K562 (cell line): ENCODE measurements around the gene TBCC. TPM values are rescaled to one million over a fixed set of nuclear protein-coding genes. Genes with fewer than 3 reads are reported as not detected.

Experiments used
- ATAC-seq: fragments of 200-7000 bp; cut with Tn5 transposase; 3 replicates; pipeline ENCODE4 v1.9.1; 2020; ENCODE audit warnings: moderate library complexity
- BruUV-seq: library from RNA; stranded (reverse); fragments of 400-500 nt; replicated peaks from 2 replicates; lab custom pipeline; 2021; lab: Mats Ljungman, UMichigan
- CTCF ChIA-PET: fragments of 300-600 bp; formaldehyde crosslinking; extraction: SDS; loops from one replicate; lab custom pipeline; 2021; ENCODE audit warnings: low intra/inter-chr PET ratio; lab: Yijun Ruan, JAX
- POLR2A ChIA-PET: fragments of 300-600, 350-650 bp; sonication (Branson Sonifier 250); formaldehyde crosslinking; extraction: SDS; loops from one replicate; lab custom pipeline; 2021; ENCODE audit warnings: antibody characterized with exemption, inconsistent platforms; lab: Yijun Ruan, JAX
- DNase-seq, 4 experiments: peaks; one replicate each; pipeline versions ENCODE4 v3.0.0 to v3.0.0-alpha.2; 2011 to 2018; ENCODE audit warnings: low spot score in 3 of 4, mixed read lengths in 3 of 4; ENCODE audit errors: extremely low read depth in 1 of 4
- FAIRE-seq: peaks from 2 replicates; lab custom pipeline; 2011; peaks lifted over from hg19 to GRCh38; lab: Jason Lieb, UNC
- H2AFZ ChIP-seq: 2 replicates; pipeline ENCODE4 v1.6.0; 2011; ENCODE audit warnings: low read depth, low read length, control low read depth, inconsistent platforms
- H3K27ac ChIP-seq: fragments of 200-600 bp; 3 replicates; pipeline ENCODE4 v1.8.0; 2011; ENCODE audit warnings: low read depth, mild to moderate bottlenecking, control low read depth, inconsistent platforms, low read length, moderate library complexity, mixed read lengths; ENCODE audit errors: extremely low read depth
- H3K27me3 ChIP-seq, 2 experiments: fragments of 300-600 bp in 1 of 2; 2 replicates in 1 of 2; 3 replicates in 1 of 2; pipeline versions ENCODE4 v1.6.0 to v1.8.0; 2011; ENCODE audit warnings: inconsistent platforms in 2 of 2, low read length in 2 of 2, mild to moderate bottlenecking in 1 of 2, mixed read lengths in 1 of 2, moderate library complexity in 1 of 2; ENCODE audit not compliant: control insufficient read depth in 2 of 2, insufficient read depth in 2 of 2
- H3K36me3 ChIP-seq: fragments of 300-600 bp; 3 replicates; pipeline ENCODE4 v1.8.0; 2011; ENCODE audit warnings: mild to moderate bottlenecking, low read length, inconsistent platforms; ENCODE audit not compliant: control insufficient read depth, insufficient read depth
- H3K4me1 ChIP-seq, 2 experiments: fragments of 200-600 bp in 1 of 2; replicated peaks in 1 of 2; 2 replicates in 1 of 2; 3 replicates in 1 of 2; pipeline versions ENCODE4 v1.5.1 to v1.8.0; 2011; ENCODE audit warnings: inconsistent platforms in 2 of 2, low read length in 2 of 2, mild to moderate bottlenecking in 1 of 2, mixed read lengths in 1 of 2, moderate library complexity in 1 of 2; ENCODE audit not compliant: control insufficient read depth in 2 of 2, insufficient read depth in 2 of 2
- H3K4me2 ChIP-seq: 2 replicates; pipeline ENCODE4 v1.6.1; 2011; ENCODE audit warnings: low read length, control low read depth, inconsistent platforms, mixed read lengths; ENCODE audit not compliant: insufficient read depth
- H3K4me3 ChIP-seq: fragments of 200-600 bp; sonication (generic), shearing (Covaris generic); 2 replicates; pipeline ENCODE4 v1.5.1; 2016; ENCODE audit warnings: control low read depth, inconsistent platforms
- H3K79me2 ChIP-seq: fragments of 200-600 bp; 3 replicates; pipeline ENCODE4 v1.8.0; 2011; ENCODE audit warnings: low read length, inconsistent platforms; ENCODE audit not compliant: control insufficient read depth, insufficient read depth
- H3K9ac ChIP-seq, 2 experiments: 2 replicates each; pipeline versions ENCODE4 v1.6.0 to v1.6.1; 2011; ENCODE audit warnings: low read depth in 2 of 2, low read length in 2 of 2, control low read depth in 1 of 2, inconsistent platforms in 1 of 2, mild to moderate bottlenecking in 1 of 2, mixed read lengths in 1 of 2; ENCODE audit not compliant: insufficient read depth in 1 of 2
- H3K9me1 ChIP-seq: one replicate; pipeline ENCODE4 v1.6.0; 2011; ENCODE audit warnings: inconsistent platforms, mild to moderate bottlenecking, low read length, moderate library complexity; ENCODE audit not compliant: control insufficient read depth, insufficient read depth
- H3K9me3 ChIP-seq: replicated peaks from 2 replicates; pipeline ENCODE4 v1.5.1; 2011; ENCODE audit warnings: low read depth, low read length, inconsistent platforms; ENCODE audit not compliant: control insufficient read depth, insufficient read depth
- H4K20me1 ChIP-seq: replicated peaks from 2 replicates; pipeline ENCODE4 v1.6.1; 2011; ENCODE audit warnings: low read length, inconsistent platforms, mixed read lengths; ENCODE audit not compliant: control insufficient read depth, insufficient read depth
- BMI1 ChIP-seq: fragments of 150-350 bp; IDR thresholded peaks from 2 replicates; pipeline ENCODE4 v1.6.1; 2014; ENCODE audit warnings: low read length
- CBFA2T2 ChIP-seq: fragments of 450-650 bp; conservative IDR thresholded peaks from 2 replicates; pipeline ENCODE4 v1.6.1; 2017; ENCODE audit warnings: mild to moderate bottlenecking
- CEBPG ChIP-seq, 3 experiments: fragments of 200-800 bp in 1 of 3; sonication (Bioruptor generic) in 1 of 3; sonication (generic) in 1 of 3; formaldehyde crosslinking in 1 of 3; IDR thresholded peaks in 2 of 3; conservative IDR thresholded peaks in 1 of 3; 2 replicates each; pipeline versions ENCODE4 v1.6.1 to v1.8.0; 2016 to 2022; ENCODE audit warnings: missing compliant biosample characterization in 2 of 3, missing genetic modification characterization in 2 of 3, mild to moderate bottlenecking in 1 of 3, missing genetic modification reagents in 1 of 3
- ELF2 ChIP-seq: fragments of 250-450 bp; sonication (Bioruptor Pico); IDR thresholded peaks from 2 replicates; pipeline ENCODE4 v1.5.0; 2021; ENCODE audit warnings: mild to moderate bottlenecking
- ETS1 ChIP-seq: conservative IDR thresholded peaks from 2 replicates; pipeline ENCODE4 v1.6.1; 2011; ENCODE audit warnings: low read depth, mild to moderate bottlenecking, low read length; ENCODE audit not compliant: control insufficient read depth
- HMBOX1 ChIP-seq: sonication (generic); IDR thresholded peaks from 2 replicates; pipeline ENCODE4 v1.6.1; 2016
- IFI16 ChIP-seq: fragments of 250-450 bp; sonication (Bioruptor Pico); IDR thresholded peaks from 2 replicates; pipeline ENCODE4 v2.1.2; 2022; ENCODE audit warnings: mild to moderate bottlenecking, inconsistent platforms
- MTA2 ChIP-seq: fragments of 450-650 bp; IDR thresholded peaks from 2 replicates; pipeline ENCODE4 v1.6.1; 2016; ENCODE audit warnings: low read depth
- MTF1 ChIP-seq: fragments of 250-450 bp; sonication (Bioruptor Pico); IDR thresholded peaks from 2 replicates; pipeline ENCODE4 v1.9.0; 2021; ENCODE audit warnings: moderate library complexity, mild to moderate bottlenecking, inconsistent platforms, borderline replicate concordance
- PKNOX1 ChIP-seq: fragments of 450-650 bp; IDR thresholded peaks from 2 replicates; pipeline ENCODE4 v1.6.1; 2016
- ZBTB11 ChIP-seq, 3 experiments: fragments of 200-800 bp in 1 of 3; fragments of 250-450 bp in 1 of 3; fragments of 450-650 bp in 1 of 3; sonication (Bioruptor Pico) in 1 of 3; sonication (Bioruptor generic) in 1 of 3; formaldehyde crosslinking in 1 of 3; IDR thresholded peaks; 2 replicates each; pipeline versions ENCODE4 v1.6.1 to v1.8.0; 2016 to 2022; ENCODE audit warnings: mild to moderate bottlenecking in 2 of 3, missing genetic modification characterization in 2 of 3, missing compliant biosample characterization in 1 of 3, moderate library complexity in 1 of 3
- ZBTB17 ChIP-seq: fragments of 450-650 bp; formaldehyde crosslinking; IDR thresholded peaks from 2 replicates; pipeline ENCODE4 v1.4.0; 2020; ENCODE audit warnings: mild to moderate bottlenecking
- ZNF695 ChIP-seq: fragments of 450-650 bp; formaldehyde crosslinking; IDR thresholded peaks from 2 replicates; pipeline ENCODE4 v1.4.0; 2020; ENCODE audit warnings: mild to moderate bottlenecking, moderate library complexity
- WGBS: fragments of 100-300 bp; shearing (Covaris generic); methylation state at CpG from one replicate; pipeline ENCODE4 v1.1.6; 2016; ENCODE audit warnings: low coverage, mixed read lengths; ENCODE audit not compliant: insufficient coverage; ENCODE audit errors: missing lambda C conversion rate; 5-methylcytosine and 5-hydroxymethylcytosine counted together
- in situ Hi-C: fragments of 300-500 bp; cut with MboI; formaldehyde crosslinking; loops from 4 replicates; pipeline ENCODE4 v1.15.0; 2018; ENCODE audit warnings: inconsistent platforms, mixed read lengths
- intact Hi-C: fragments of 100-400 bp; cut with micrococcal nuclease; formaldehyde crosslinking; loops from 2 replicates; pipeline ENCODE4 v1.14.2; 2022
- polyA plus RNA-seq, 8 experiments: library from polyadenylated mRNA; depleted of rRNA in 4 of 8; stranded (reverse) in 5 of 8; unstranded in 3 of 8; fragments of >200 nt; fragmentation: Nextera tagmentation in 2 of 8; fragmentation: Illumina TruSeq in 1 of 8; extraction: Ambion mirVana in 2 of 8; extraction: Trizol in 1 of 8; gene quantifications; 2 replicates each; pipeline versions ENCODE4 v1.2.1 to v1.2.3, GENCODE V29; 2011 to 2014; ENCODE audit warnings: inconsistent platforms in 1 of 8, missing spikeins in 1 of 8
- total RNA-seq, 7 experiments: library from RNA; depleted of rRNA in 6 of 7; stranded (reverse); fragments of >200 nt in 6 of 7; fragmentation: Illumina TruSeq in 2 of 7; extraction: Trizol in 2 of 7; gene quantifications; 2 replicates each; pipeline versions ENCODE4 v1.2.1 to v1.2.3, GENCODE V29; 2011 to 2021; ENCODE audit warnings: low replicate concordance in 1 of 7

TBCC gene
- total and polyA plus RNA-seq, 9 of the 15 experiments (the other 6 are each of a cell fraction or from before 2014, with no cell fraction given) = 2.8 to 34.1 (median 23.3) TPM

GRCh38 chr6:42742116-42742894 lies 3.6 kb downstream of the TBCC start:
- POLR2A ChIA-PET = interaction anchor here (1.7 to 2.8 kb wide), 3 partner anchors 31 to 47 kb away, joined by 4 to 14 read pairs (median 7); no protein-coding TSS in a partner anchor
- BruUV-seq = no TSS peak
- TF ChIP-seq CBFA2T2 (no peak), BMI1 (no peak), MTA2 (no peak), HMBOX1 (peak; percentile 31; the same call in 1 of the 2 replicates), ZNF695 (CRISPR knock-in tag) (no peak), ETS1 (no peak), ZBTB11 (CRISPR knock-in tag; IDR thresholded peaks at IDR 0.05) (no peak), ZBTB17 (no peak), IFI16 (CRISPR knock-in tag) (no peak), PKNOX1 (peak; percentile 89), ELF2 (CRISPR knock-in tag) (0 out of 2 replicates have a peak, but pooled peaks have one; percentile 38), MTF1 (no peak), CEBPG (CRISPR knock-in tag; IDR thresholded peaks at IDR 0.05) (peak; percentile 13; the same call in 1 of the 2 replicates), CEBPG (tag; conservative IDR thresholded peaks at IDR 0.05 in 1 of 2, IDR thresholded peaks at IDR 0.05 in 1 of 2) (peak in 1 of 2 experiments; percentile 77; a peak in 2 of 4 replicates)

More at GRCh38 chr6:42742116-42742894, 3.6 kb downstream of the TBCC start:
- H3K27ac ChIP-seq = no peak overlapping the region
- H3K27me3 ChIP-seq = no peaks in the 10 kb centered on the region
- in situ Hi-C loops (no loop called here), intact Hi-C loops (no loop called here)
- H3K4me2 ChIP-seq = no peak overlapping the region
- no peak overlapping the region for H3K4me3 ChIP-seq
- peaks cover 6% of the 10 kb centered on the region for H4K20me1 ChIP-seq
- ATAC-seq = no peak
- no peak for FAIRE-seq
- peaks cover 2 to 23% of the 10 kb centered on the region in 2 experiments; a peak in 3 of 5 replicates for H3K4me1 ChIP-seq
- no peak overlapping the region for H2AFZ ChIP-seq
- H3K9ac ChIP-seq = no peak overlapping the region
- peaks cover 30% of the 10 kb centered on the region for H3K79me2 ChIP-seq
- H3K36me3 ChIP-seq = peaks cover 7% of the 10 kb centered on the region; the same call in 2 of the 3 replicates
- WGBS = 50% methylated on average over 5 of the region's 5 CpGs
- peak in 1 of 4 experiments; percentile 13 for DNase-seq
- no peaks in the 10 kb centered on the region for H3K9me3 ChIP-seq
- CTCF ChIA-PET = no interaction called here
- H3K9me1 ChIP-seq = no peaks in the 10 kb centered on the region
